ENCODE data around the gene EFCC1. TPM values are rescaled to one million over a fixed set of nuclear protein-coding genes. Genes with fewer than 3 reads are reported as not detected.

Gene EFCC1
- total RNA-seq, 1 experiment from 2014 or later: not detected

DNA sequence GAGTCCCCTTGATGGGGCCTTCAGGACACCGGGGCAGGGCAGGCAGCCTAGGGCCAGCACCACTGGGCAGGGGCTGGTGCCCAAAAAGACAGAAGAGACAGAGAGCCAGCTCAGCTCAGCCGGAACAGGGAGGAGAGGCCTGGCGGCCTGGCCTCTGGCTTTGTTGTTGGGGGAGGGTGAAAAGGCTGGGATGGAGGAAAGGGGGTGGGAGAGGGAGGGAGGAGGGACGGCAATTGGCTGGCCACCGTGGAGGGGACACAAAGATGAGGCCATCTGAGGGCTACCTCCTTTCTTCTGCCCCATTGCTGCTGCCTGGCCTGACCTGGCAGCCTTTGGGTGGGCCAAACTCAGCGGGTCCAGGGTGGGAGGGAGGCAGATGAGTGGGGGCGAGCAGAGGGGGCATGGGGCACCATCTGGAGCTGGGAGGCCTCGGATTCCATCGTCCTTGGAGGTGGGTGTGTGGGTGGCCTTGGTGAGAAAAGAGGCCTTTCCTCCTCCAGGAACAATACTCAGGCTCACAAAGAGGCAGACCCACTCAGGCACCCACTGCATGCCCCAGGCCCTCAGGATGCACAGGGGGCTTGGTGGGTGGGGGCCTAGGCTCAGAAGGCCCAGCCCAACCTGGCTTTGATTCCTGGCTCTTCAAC lies 9.3 kb downstream of the EFCC1 start:
- no peak for DNase-seq (ENCODE audit: low spot score)
- Histone ChIP-seq H3K36me3 (ENCODE audit: insufficient read depth, low read length, poor library complexity, severe bottlenecking) (no peaks in the 10 kb centered on the region), H3K4me3 (ENCODE audit: low read depth, low read length, poor library complexity, severe bottlenecking) (no peak overlapping the region), H3K27ac (ENCODE audit: low read depth, low read length, poor library complexity, severe bottlenecking) (no peak overlapping the region), H3K4me1 (ENCODE audit: insufficient read depth, low read length, poor library complexity, severe bottlenecking) (no peaks in the 10 kb centered on the region), H3K9me3 (ENCODE audit: low read depth, low read length, poor library complexity, severe bottlenecking) (no peaks in the 10 kb centered on the region), H3K27me3 (replicated peaks; ENCODE audit: insufficient read depth, low read depth, low read length, poor library complexity) (no peaks in the 10 kb centered on the region)
- intact Hi-C loops (cut with micrococcal nuclease; ENCODE audit: unreplicated experiment): no loop called here
- POLR2A ChIA-PET (ENCODE audit: low non-redundant PET): no interaction called here
- CTCF ChIA-PET: no interaction called here
- no peak for TF ChIP-seq EZH2 (IDR thresholded peaks at IDR 0.05; ENCODE audit: borderline replicate concordance, low read depth, low read length, poor library complexity, severe bottlenecking)
- TF ChIP-seq, protein P1, sequence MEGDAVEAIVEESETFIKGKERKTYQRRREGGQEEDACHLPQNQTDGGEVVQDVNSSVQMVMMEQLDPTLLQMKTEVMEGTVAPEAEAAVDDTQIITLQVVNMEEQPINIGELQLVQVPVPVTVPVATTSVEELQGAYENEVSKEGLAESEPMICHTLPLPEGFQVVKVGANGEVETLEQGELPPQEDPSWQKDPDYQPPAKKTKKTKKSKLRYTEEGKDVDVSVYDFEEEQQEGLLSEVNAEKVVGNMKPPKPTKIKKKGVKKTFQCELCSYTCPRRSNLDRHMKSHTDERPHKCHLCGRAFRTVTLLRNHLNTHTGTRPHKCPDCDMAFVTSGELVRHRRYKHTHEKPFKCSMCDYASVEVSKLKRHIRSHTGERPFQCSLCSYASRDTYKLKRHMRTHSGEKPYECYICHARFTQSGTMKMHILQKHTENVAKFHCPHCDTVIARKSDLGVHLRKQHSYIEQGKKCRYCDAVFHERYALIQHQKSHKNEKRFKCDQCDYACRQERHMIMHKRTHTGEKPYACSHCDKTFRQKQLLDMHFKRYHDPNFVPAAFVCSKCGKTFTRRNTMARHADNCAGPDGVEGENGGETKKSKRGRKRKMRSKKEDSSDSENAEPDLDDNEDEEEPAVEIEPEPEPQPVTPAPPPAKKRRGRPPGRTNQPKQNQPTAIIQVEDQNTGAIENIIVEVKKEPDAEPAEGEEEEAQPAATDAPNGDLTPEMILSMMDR (conservative IDR thresholded peaks at IDR 0.05; ENCODE audit: low read depth, low read length): no peak
- no TSS peak for BruUV-seq (replicated peaks)

DNA sequence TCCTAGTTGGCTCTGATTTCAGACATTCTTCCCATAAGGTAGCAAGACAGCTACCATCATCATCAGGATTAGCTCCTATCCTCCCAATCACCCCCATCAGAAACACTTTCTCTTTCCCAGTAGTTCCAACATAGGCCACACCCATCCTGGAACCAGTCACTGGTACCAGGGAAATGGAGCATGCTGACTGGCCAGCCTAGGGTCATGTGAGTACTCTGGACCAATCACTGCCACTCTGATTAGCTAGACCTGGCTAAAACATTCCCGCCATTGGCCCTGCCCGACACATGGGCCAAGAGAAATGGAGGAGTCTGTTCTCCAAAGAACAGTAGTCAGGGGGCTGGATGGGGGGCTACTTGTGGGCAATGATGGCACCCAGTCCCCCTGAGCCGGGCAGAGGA lies 12.4 kb downstream of the EFCC1 start:
- intact Hi-C loops (cut with micrococcal nuclease; ENCODE audit: unreplicated experiment): no loop called here
- CTCF ChIA-PET: no interaction called here
- TF ChIP-seq, protein P1 (conservative IDR thresholded peaks at IDR 0.05; ENCODE audit: low read depth, low read length): no peak
- no peak for TF ChIP-seq EZH2 (IDR thresholded peaks at IDR 0.05; ENCODE audit: borderline replicate concordance, low read depth, low read length, poor library complexity, severe bottlenecking)
- no peaks in the 10 kb centered on the region for H3K27me3 ChIP-seq (replicated peaks; ENCODE audit: insufficient read depth, low read depth, low read length, poor library complexity)
- POLR2A ChIA-PET (ENCODE audit: low non-redundant PET): no interaction called here
- DNase-seq (ENCODE audit: low spot score): no peak
- no peak overlapping the region for H3K27ac ChIP-seq (ENCODE audit: low read depth, low read length, poor library complexity, severe bottlenecking)
- peaks cover 7% of the 10 kb centered on the region for H3K4me1 ChIP-seq (ENCODE audit: insufficient read depth, low read length, poor library complexity, severe bottlenecking)
- no TSS peak for BruUV-seq (replicated peaks)
- H3K9me3 ChIP-seq (ENCODE audit: low read depth, low read length, poor library complexity, severe bottlenecking): no peaks in the 10 kb centered on the region
- H3K36me3 ChIP-seq (ENCODE audit: insufficient read depth, low read length, poor library complexity, severe bottlenecking): no peaks in the 10 kb centered on the region
- H3K4me3 ChIP-seq (ENCODE audit: low read depth, low read length, poor library complexity, severe bottlenecking): no peak overlapping the region

DNA sequence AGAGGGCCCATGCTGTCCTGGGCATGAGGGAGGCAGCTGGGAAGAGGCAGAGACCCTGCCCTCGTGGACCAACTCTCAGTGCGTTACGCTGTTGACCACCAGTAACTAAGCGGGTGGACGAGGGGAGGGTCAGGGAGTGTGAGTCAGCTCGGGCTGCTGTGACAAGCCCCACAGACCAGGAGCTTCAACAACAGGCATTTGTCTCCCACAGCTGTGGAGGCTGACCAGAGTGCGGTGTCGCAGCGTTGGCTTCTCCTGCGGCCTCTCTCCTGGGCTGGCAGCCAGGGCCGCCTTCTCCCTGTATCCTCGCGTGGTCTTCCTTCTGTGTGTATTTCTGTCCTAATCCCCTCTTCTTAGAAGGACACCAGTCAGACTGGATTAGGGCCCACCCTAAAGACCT lies 13.0 kb downstream of the EFCC1 start:
- Histone ChIP-seq H3K27me3 (replicated peaks; ENCODE audit: insufficient read depth, low read depth, low read length, poor library complexity) (no peaks in the 10 kb centered on the region), H3K36me3 (ENCODE audit: insufficient read depth, low read length, poor library complexity, severe bottlenecking) (no peaks in the 10 kb centered on the region), H3K9me3 (ENCODE audit: low read depth, low read length, poor library complexity, severe bottlenecking) (no peaks in the 10 kb centered on the region), H3K4me3 (ENCODE audit: low read depth, low read length, poor library complexity, severe bottlenecking) (no peak overlapping the region), H3K4me1 (ENCODE audit: insufficient read depth, low read length, poor library complexity, severe bottlenecking) (peaks cover 7% of the 10 kb centered on the region), H3K27ac (ENCODE audit: low read depth, low read length, poor library complexity, severe bottlenecking) (no peak overlapping the region)
- no TSS peak for BruUV-seq (replicated peaks)
- intact Hi-C loops (cut with micrococcal nuclease; ENCODE audit: unreplicated experiment): no loop called here
- TF ChIP-seq, protein P1 (conservative IDR thresholded peaks at IDR 0.05; ENCODE audit: low read depth, low read length): no peak
- TF ChIP-seq EZH2 (IDR thresholded peaks at IDR 0.05; ENCODE audit: borderline replicate concordance, low read depth, low read length, poor library complexity, severe bottlenecking): no peak
- no peak for DNase-seq (ENCODE audit: low spot score)
- ChIA-PET CTCF (no interaction called here), POLR2A (ENCODE audit: low non-redundant PET) (no interaction called here)
